Measurements from ENCODE around the gene NLRP3.
"Not testable (repeated sequence)": the region's sequence is repeated elsewhere in the genome, so short reads cannot be mapped to it uniquely, and the experiment has no call there.

The NLRP3 gene

GRCh38 chr1:247459507-247459906 is 43.5 kb downstream of the NLRP3 start:
- DNase-seq (ENCODE audit: insufficient read length): no peak
- FAIRE-seq: no peak
- TF ChIP-seq POLR2AphosphoS5 (IDR thresholded peaks at IDR 0.05; ENCODE audit: low read depth, low read length) (no peak), TAF1 (IDR thresholded peaks at IDR 0.05; ENCODE audit: borderline replicate concordance, low read depth, low read length) (no peak)

- DNase-seq (ENCODE audit: insufficient read length) (no peak), FAIRE-seq (no peak)
- no peak for TF ChIP-seq POLR2A (IDR thresholded peaks at IDR 0.05; ENCODE audit: low read depth, low read length)
Measured at GRCh38 chr1:247465796-247466195, 49.8 kb downstream of the NLRP3 start.

GRCh38 chr1:247467129-247467528 is 51.2 kb downstream of the NLRP3 start:
- DNase-seq (ENCODE audit: insufficient read length): no peak
- no peak for FAIRE-seq
- TF ChIP-seq TAF1 (IDR thresholded peaks at IDR 0.05; ENCODE audit: borderline replicate concordance, low read depth, low read length): no peak
- no peak for TF ChIP-seq POLR2A (IDR thresholded peaks at IDR 0.05; ENCODE audit: low read depth, low read length)
- TF ChIP-seq POLR2AphosphoS5 (IDR thresholded peaks at IDR 0.05; ENCODE audit: low read depth, low read length): no peak

- TF ChIP-seq POLR2A (IDR thresholded peaks at IDR 0.05; ENCODE audit: low read depth, low read length): no peak
- TF ChIP-seq POLR2AphosphoS5 (IDR thresholded peaks at IDR 0.05; ENCODE audit: low read depth, low read length): no peak
- no peak for TF ChIP-seq TAF1 (IDR thresholded peaks at IDR 0.05; ENCODE audit: borderline replicate concordance, low read depth, low read length)
- no peak for DNase-seq (ENCODE audit: insufficient read length)
- FAIRE-seq: no peak
Measured at GRCh38 chr1:247468481-247469140, 52.6 kb downstream of the NLRP3 start.

- FAIRE-seq (no peak), DNase-seq (ENCODE audit: insufficient read length) (no peak)
- TF ChIP-seq POLR2AphosphoS5 (IDR thresholded peaks at IDR 0.05; ENCODE audit: low read depth, low read length) (no peak), TAF1 (IDR thresholded peaks at IDR 0.05; ENCODE audit: borderline replicate concordance, low read depth, low read length) (no peak), POLR2A (IDR thresholded peaks at IDR 0.05; ENCODE audit: low read depth, low read length) (no peak)
Measured at GRCh38 chr1:247469141-247469535, 53.2 kb downstream of the NLRP3 start.

GRCh38 chr1:247470942-247471429 is 55.0 kb downstream of the NLRP3 start:
- peak; percentile 24 for FAIRE-seq
- DNase-seq (ENCODE audit: insufficient read length): not testable (repeated sequence)

- no peak for FAIRE-seq
- DNase-seq (ENCODE audit: insufficient read length): no peak
- TF ChIP-seq POLR2A (IDR thresholded peaks at IDR 0.05; ENCODE audit: low read depth, low read length): no peak
- no peak for TF ChIP-seq TAF1 (IDR thresholded peaks at IDR 0.05; ENCODE audit: borderline replicate concordance, low read depth, low read length)
- no peak for TF ChIP-seq POLR2AphosphoS5 (IDR thresholded peaks at IDR 0.05; ENCODE audit: low read depth, low read length)
Measured at GRCh38 chr1:247471445-247472016, 55.6 kb downstream of the NLRP3 start.

- TF ChIP-seq TAF1 (IDR thresholded peaks at IDR 0.05; ENCODE audit: borderline replicate concordance, low read depth, low read length): no peak
- TF ChIP-seq POLR2A (IDR thresholded peaks at IDR 0.05; ENCODE audit: low read depth, low read length): no peak
- no peak for TF ChIP-seq POLR2AphosphoS5 (IDR thresholded peaks at IDR 0.05; ENCODE audit: low read depth, low read length)
- FAIRE-seq (no peak), DNase-seq (ENCODE audit: insufficient read length) (no peak)
Measured at GRCh38 chr1:247472035-247472434, 56.1 kb downstream of the NLRP3 start.

- no peak for FAIRE-seq
- no peak for TF ChIP-seq POLR2AphosphoS5 (IDR thresholded peaks at IDR 0.05; ENCODE audit: low read depth, low read length)
- no peak for TF ChIP-seq POLR2A (IDR thresholded peaks at IDR 0.05; ENCODE audit: low read depth, low read length)
- no peak for TF ChIP-seq TAF1 (IDR thresholded peaks at IDR 0.05; ENCODE audit: borderline replicate concordance, low read depth, low read length)
Measured at GRCh38 chr1:247474367-247474766, 58.4 kb downstream of the NLRP3 start.

GRCh38 chr1:247475793-247476192 is 59.8 kb downstream of the NLRP3 start:
- no peak for DNase-seq (ENCODE audit: insufficient read length)
- no peak for TF ChIP-seq POLR2AphosphoS5 (IDR thresholded peaks at IDR 0.05; ENCODE audit: low read depth, low read length)
- no peak for TF ChIP-seq TAF1 (IDR thresholded peaks at IDR 0.05; ENCODE audit: borderline replicate concordance, low read depth, low read length)
- no peak for TF ChIP-seq POLR2A (IDR thresholded peaks at IDR 0.05; ENCODE audit: low read depth, low read length)
- no peak for FAIRE-seq

More at GRCh38 chr1:247474367-247474766, 58.4 kb downstream of the NLRP3 start:
- DNase-seq (ENCODE audit: insufficient read length): no peak

GRCh38 chr1:247476328-247477058 is 60.5 kb downstream of the NLRP3 start:
- DNase-seq (ENCODE audit: insufficient read length); FAIRE-seq: not testable (repeated sequence)

- TF ChIP-seq POLR2A (IDR thresholded peaks at IDR 0.05; ENCODE audit: low read depth, low read length) (no peak), TAF1 (IDR thresholded peaks at IDR 0.05; ENCODE audit: borderline replicate concordance, low read depth, low read length) (no peak), POLR2AphosphoS5 (IDR thresholded peaks at IDR 0.05; ENCODE audit: low read depth, low read length) (no peak)
- DNase-seq (ENCODE audit: insufficient read length) (no peak), FAIRE-seq (no peak)
Measured at GRCh38 chr1:247482747-247483146, 66.8 kb downstream of the NLRP3 start.
